Transverse colon (tissue), 4 donors: Measurements from ENCODE around the gene TARBP2. TPM values are rescaled to one million over a fixed set of nuclear protein-coding genes. Genes with fewer than 3 reads are reported as not detected.

Experiments used
- DNase-seq: peaks from one replicate; pipeline ENCODE4 v3.0.0-alpha.2; 2019
- H3K27ac ChIP-seq, 4 donors: fragments of 200-600 bp; sonication (generic); 2 replicates each; pipeline ENCODE4 v1.5.1; 2016 to 2018; ENCODE audit warnings: inconsistent platforms in 4 of 4
- H3K27me3 ChIP-seq: fragments of 200-600 bp; sonication (generic); 2 replicates; pipeline ENCODE4 v1.5.1; 2017; ENCODE audit warnings: inconsistent platforms
- H3K36me3 ChIP-seq, 4 donors: fragments of 200-600 bp; sonication (generic); 2 replicates each; pipeline ENCODE4 v1.5.1; 2017 to 2019; ENCODE audit warnings: inconsistent platforms in 4 of 4
- H3K4me1 ChIP-seq, 4 donors: fragments of 200-600 bp; sonication (generic); 2 replicates each; pipeline ENCODE4 v1.5.1; 2017 to 2020; ENCODE audit warnings: inconsistent platforms in 4 of 4
- H3K4me3 ChIP-seq, 4 donors: fragments of 200-600 bp; sonication (generic); 1 replicate in 1 of 4; 2 replicates in 3 of 4; pipeline versions ENCODE4 v1.5.1 to v1.6.1; 2017 to 2019; ENCODE audit warnings: inconsistent platforms in 4 of 4
- H3K9me3 ChIP-seq, 2 donors: fragments of 200-600 bp; sonication (generic); 2 replicates each; pipeline ENCODE4 v1.5.1; 2017 to 2019; ENCODE audit warnings: inconsistent platforms in 2 of 2
- CTCF ChIP-seq, 5 experiments: fragments of 200-600 bp in 3 of 5; fragments of 450-650 bp in 2 of 5; sonication (generic) in 3 of 5; IDR thresholded peaks; 1 replicate in 2 of 5; 2 replicates in 3 of 5; pipeline ENCODE4 v1.5.1; 2016 to 2017; ENCODE audit warnings: antibody characterized with exemption in 5 of 5, inconsistent platforms in 3 of 5, mild to moderate bottlenecking in 2 of 5, moderate library complexity in 1 of 5
- EP300 ChIP-seq: sonication (generic); formaldehyde crosslinking; IDR thresholded peaks from one replicate; pipeline ENCODE4 v1.6.1; 2017; ENCODE audit warnings: antibody characterized with exemption, low read depth
- POLR2A ChIP-seq: fragments of 450-650 bp; IDR thresholded peaks from one replicate; pipeline ENCODE4 v1.6.1; 2016; ENCODE audit warnings: antibody characterized with exemption, mild to moderate bottlenecking, moderate library complexity
- POLR2AphosphoS5 ChIP-seq, 3 donors: sonication (generic); formaldehyde crosslinking; IDR thresholded peaks; one replicate each; pipeline ENCODE4 v1.6.1; 2016; ENCODE audit warnings: antibody characterized with exemption in 3 of 3
- WGBS, 2 donors: methylation state at CpG; one replicate each; pipeline ENCODE4 v1.1.5; 2018; ENCODE audit warnings: low coverage in 1 of 2; 5-methylcytosine and 5-hydroxymethylcytosine counted together
- in situ Hi-C, 4 donors: fragments of 200-750 bp; cut with MboI; loops; one replicate each; pipeline versions ENCODE4 v1.15.0 to v1.15.1; 2017; ENCODE audit warnings: low sequenced_read_pairs in 3 of 4, low pct_ligation_motif_present in 1 of 4, low pct_unique_long_range_greater_than_20kb in 1 of 4
- intact Hi-C: fragments of 100-400 bp; cut with DNase I; formaldehyde crosslinking; loops from one replicate; pipeline ENCODE4 v1.15.1; 2023; ENCODE audit warnings: low total_unique reads
- total RNA-seq, 4 donors: library from RNA; depleted of rRNA; stranded (reverse); fragments of >200 nt; gene quantifications; one replicate each; pipeline ENCODE4 v1.1.0, GENCODE V29; 2016

Gene TARBP2
- total RNA-seq, 4 donors from 2014 or later: 22.4 to 37.0 (median 34.1) TPM

DNA sequence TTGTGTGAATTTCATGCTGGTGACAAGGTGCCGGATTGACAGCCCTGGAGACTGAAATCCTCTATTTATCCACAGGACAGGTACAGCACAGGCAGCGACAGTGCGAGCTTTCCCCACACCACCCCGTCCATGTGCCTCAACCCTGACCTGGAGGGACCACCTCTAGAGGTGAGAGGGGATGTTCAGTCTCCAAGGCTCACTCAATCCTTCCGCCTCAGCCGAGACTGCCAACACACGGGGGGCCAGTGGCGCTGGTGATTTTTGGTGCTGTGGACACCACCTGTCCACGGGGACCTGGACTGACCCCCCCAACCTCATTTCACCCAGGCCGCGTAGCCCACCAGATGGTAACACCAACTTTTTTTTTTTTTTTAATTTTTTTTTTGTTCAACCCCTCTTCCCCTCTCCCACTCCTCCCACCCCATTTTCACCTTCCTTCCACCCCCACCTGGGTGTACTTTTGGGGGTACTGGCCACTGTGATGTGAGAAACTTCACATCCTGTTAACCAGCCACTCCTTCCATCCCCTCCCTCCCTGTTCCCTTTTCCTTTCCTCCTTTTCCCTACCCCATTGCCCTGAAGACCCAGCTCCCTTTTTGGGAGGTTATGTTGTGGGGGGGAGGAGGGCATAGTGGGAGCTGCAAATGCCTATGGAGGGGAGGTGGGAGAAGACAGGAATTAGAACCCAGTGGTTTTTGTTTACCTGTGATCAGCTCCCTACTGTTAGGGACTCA lies 36.2 kb upstream of the TARBP2 start:
- no peaks in the 10 kb centered on the region for H3K9me3 ChIP-seq
- WGBS, 2 donors: 88 to 92% methylated on average over 7 to 11 of the region's 11 CpGs
- peaks cover 0 to 3% (median 0%) of the 10 kb centered on the region in 4 donors for H3K4me1 ChIP-seq
- no peak for DNase-seq
- no peak overlapping the region for H3K4me3 ChIP-seq
- no peaks in the 10 kb centered on the region for H3K27me3 ChIP-seq
- H3K36me3 ChIP-seq: peaks cover 1 to 99% (median 51%) of the 10 kb centered on the region in 4 donors
- in situ Hi-C loops: no loop called here
- TF ChIP-seq EP300: no peak
- TF ChIP-seq CTCF (IDR thresholded peaks at IDR 0.05): no peak
- TF ChIP-seq POLR2A: no peak
- TF ChIP-seq POLR2AphosphoS5 (IDR thresholded peaks at IDR 0.05): no peak
- H3K27ac ChIP-seq: no peak overlapping the region
- intact Hi-C loops: no loop called here

DNA sequence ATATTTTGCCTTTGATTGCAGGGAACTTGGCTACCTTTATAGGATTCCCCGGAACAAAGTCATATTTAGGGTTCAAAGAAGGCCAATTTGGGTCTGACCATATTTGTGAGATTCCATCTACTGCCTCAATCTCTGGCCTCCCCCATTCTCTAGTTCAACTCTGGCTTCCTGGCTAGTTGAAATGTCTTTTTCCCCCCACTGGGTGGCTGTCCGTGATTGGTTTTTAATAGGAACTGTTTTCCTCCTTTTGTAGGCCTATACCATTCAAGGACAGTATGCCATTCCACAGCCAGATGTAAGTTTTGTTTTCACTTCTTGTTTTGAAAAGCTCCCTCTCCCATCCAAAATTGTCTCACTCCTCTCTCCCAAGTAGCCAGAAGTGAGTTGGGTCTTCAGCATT lies 35.4 kb upstream of the TARBP2 start:
- Histone ChIP-seq H3K27me3 (no peaks in the 10 kb centered on the region), H3K9me3 (no peaks in the 10 kb centered on the region), H3K4me1 (peaks cover 0 to 3% (median 0%) of the 10 kb centered on the region in 4 donors), H3K4me3 (no peak overlapping the region), H3K36me3 (peaks cover 1 to 99% (median 51%) of the 10 kb centered on the region in 4 donors), H3K27ac (no peak overlapping the region)
- in situ Hi-C loops (no loop called here), intact Hi-C loops (no loop called here)
- WGBS, 2 donors: 62 to 64% methylated on average over 2 of the region's 2 CpGs
- TF ChIP-seq POLR2AphosphoS5 (IDR thresholded peaks at IDR 0.05) (no peak), POLR2A (no peak), CTCF (IDR thresholded peaks at IDR 0.05) (no peak), EP300 (no peak)
- DNase-seq: no peak

DNA sequence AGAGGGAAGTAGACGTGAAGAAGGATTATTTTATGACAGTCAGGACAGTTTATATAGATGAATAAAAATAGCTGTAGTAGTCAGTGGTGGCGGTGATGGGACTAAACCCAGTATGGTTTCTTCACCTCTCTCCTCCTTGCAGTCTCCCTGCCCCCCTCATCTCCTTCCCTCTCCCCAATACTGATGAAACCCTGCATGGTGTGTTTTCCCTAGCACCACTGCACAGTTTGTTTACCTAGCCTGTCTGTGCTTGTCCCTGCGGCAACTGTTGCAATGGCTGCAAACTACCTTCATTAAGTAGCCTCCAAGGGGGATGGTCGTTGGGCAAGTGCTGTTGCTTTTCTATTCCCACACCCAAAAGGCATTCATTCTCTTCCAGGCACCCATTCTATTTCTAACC lies 34.4 kb upstream of the TARBP2 start:
- in situ Hi-C loops: no loop called here
- TF ChIP-seq CTCF (IDR thresholded peaks at IDR 0.05) (no peak), POLR2A (no peak), POLR2AphosphoS5 (IDR thresholded peaks at IDR 0.05) (no peak), EP300 (no peak)
- intact Hi-C loops: no loop called here

GRCh38 chr12:53467082-53467481 lies 34.0 kb upstream of the TARBP2 start:
- Histone ChIP-seq H3K9me3 (no peaks in the 10 kb centered on the region), H3K4me1 (peaks cover 0 to 8% (median 0%) of the 10 kb centered on the region in 4 donors), H3K27ac (no peak overlapping the region), H3K4me3 (no peak overlapping the region), H3K27me3 (no peaks in the 10 kb centered on the region), H3K36me3 (peaks cover 1 to 98% (median 49%) of the 10 kb centered on the region in 4 donors)
- 72% methylated on average over 5 of the region's 5 CpGs; no CpG with 5 or more reads in 1 of the 2 donors for WGBS, 2 donors
- DNase-seq: no peak
- intact Hi-C loops: no loop called here
- in situ Hi-C loops: no loop called here
- TF ChIP-seq CTCF (IDR thresholded peaks at IDR 0.05): no peak

More for the DNA sequence above, 34.4 kb upstream of the TARBP2 start:
- DNase-seq: no peak
- Histone ChIP-seq H3K4me3 (no peak overlapping the region), H3K9me3 (no peaks in the 10 kb centered on the region), H3K36me3 (peaks cover 1 to 98% (median 50%) of the 10 kb centered on the region in 4 donors), H3K4me1 (peaks cover 0 to 5% (median 0%) of the 10 kb centered on the region in 4 donors), H3K27ac (no peak overlapping the region), H3K27me3 (no peaks in the 10 kb centered on the region)
- WGBS, 2 donors: 68 to 69% methylated on average over 4 of the region's 4 CpGs
